ENCODE measurements around the gene SHLD1.

Gene SHLD1

DNA sequence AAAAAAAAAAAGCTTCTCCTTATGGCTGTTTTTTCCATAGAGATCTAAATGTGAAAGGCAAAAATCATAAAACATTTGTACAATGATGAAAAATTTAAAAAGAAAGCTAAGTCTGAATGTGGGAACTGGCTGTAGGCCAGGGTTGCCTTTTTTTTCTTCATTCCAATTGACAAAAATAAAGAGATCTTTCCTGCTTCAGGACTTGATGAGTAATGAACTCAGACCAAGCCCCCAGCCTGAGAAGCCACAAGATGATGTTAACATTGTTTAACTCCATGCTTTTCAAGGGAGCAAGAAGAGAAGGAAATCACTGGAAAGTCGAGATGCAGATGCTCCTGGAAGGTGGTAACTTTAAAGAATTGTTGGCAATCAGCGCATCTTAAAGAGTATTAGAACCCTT is 158.8 kb downstream of the SHLD1 start:
- DNase-seq, result no peak

- DNase-seq, result no peak
Observed at GRCh38 chr20:5910186-5910585, 160.0 kb downstream of the SHLD1 start.

GRCh38 chr20:5913166-5913565 is 163.0 kb downstream of the SHLD1 start:
- DNase-seq, result no peak
